Smooth muscle cell (in vitro differentiated cells): ENCODE data around the gene SPNS2. TPM values are rescaled to one million over a fixed set of nuclear protein-coding genes. Genes with fewer than 3 reads are reported as not detected.

Source experiments
- DNase-seq: peaks from one replicate; lab custom pipeline; 2025; ENCODE audit not compliant: unreplicated experiment; lab: John Stamatoyannopoulos, UW
- H2AFZ ChIP-seq: fragments of 200-600 bp; sonication (generic); 2 replicates; pipeline ENCODE4 v1.6.0; 2016; ENCODE audit warnings: antibody characterized with exemption, low read depth, mild to moderate bottlenecking
- H3F3A ChIP-seq: fragments of 200-600 bp; sonication (generic); 2 replicates; pipeline ENCODE4 v1.6.0; 2017; ENCODE audit warnings: antibody characterized with exemption, low read depth
- H3K27ac ChIP-seq: fragments of 200-600 bp; sonication (generic); 2 replicates; pipeline ENCODE4 v1.5.1; 2016; ENCODE audit warnings: low read depth, mild to moderate bottlenecking
- H3K27me3 ChIP-seq: fragments of 200-600 bp; sonication (generic); 2 replicates; pipeline ENCODE4 v1.6.1; 2016; ENCODE audit warnings: low read depth, mild to moderate bottlenecking
- H3K36me3 ChIP-seq: fragments of 200-600 bp; sonication (generic); 2 replicates; pipeline ENCODE4 v1.5.1; 2016; ENCODE audit warnings: low read depth
- H3K4me1 ChIP-seq: fragments of 200-600 bp; sonication (generic); 2 replicates; pipeline ENCODE4 v1.5.1; 2016; ENCODE audit warnings: low read depth
- H3K4me2 ChIP-seq: fragments of 200-600 bp; sonication (generic); 2 replicates; pipeline ENCODE4 v1.6.0; 2016; ENCODE audit warnings: mild to moderate bottlenecking
- H3K4me3 ChIP-seq: fragments of 200-600 bp; sonication (generic); 2 replicates; pipeline ENCODE4 v1.5.1; 2016; ENCODE audit warnings: mild to moderate bottlenecking
- H3K79me2 ChIP-seq: fragments of 200-600 bp; sonication (generic); 2 replicates; pipeline ENCODE4 v1.6.0; 2016; ENCODE audit warnings: low read depth, mild to moderate bottlenecking
- H3K9ac ChIP-seq: fragments of 200-600 bp; sonication (generic); 2 replicates; pipeline ENCODE4 v1.6.0; 2016; ENCODE audit warnings: low read depth
- H3K9me3 ChIP-seq: fragments of 200-600 bp; sonication (generic); replicated peaks from 2 replicates; pipeline ENCODE4 v1.5.1; 2016; ENCODE audit warnings: low read depth
- H4K20me1 ChIP-seq: fragments of 200-600 bp; sonication (generic); 2 replicates; pipeline ENCODE4 v1.6.0; 2016; ENCODE audit warnings: low read depth
- CTCF ChIP-seq: fragments of 200-600 bp; sonication (generic); IDR thresholded peaks from 2 replicates; pipeline ENCODE4 v1.5.1; 2017; ENCODE audit warnings: borderline replicate concordance, mild to moderate bottlenecking, antibody characterized with exemption; ENCODE audit not compliant: insufficient read depth, poor library complexity, severe bottlenecking
- WGBS: methylation state at CpG from one replicate; pipeline ENCODE4 v1.1.7; 2016; ENCODE audit warnings: low lambda C conversion rate; 5-methylcytosine and 5-hydroxymethylcytosine counted together
- polyA plus RNA-seq: library from polyadenylated mRNA; unstranded; fragments of >200 nt; fragmentation: Nextera tagmentation; extraction: Ambion mirVana; gene quantifications from 2 replicates; pipeline ENCODE4 v1.2.1, GENCODE V29; 2016
- total RNA-seq: library from RNA; depleted of rRNA; stranded (reverse); fragments of >200 nt; gene quantifications from 2 replicates; pipeline ENCODE4 v1.2.3, GENCODE V29; 2014

SPNS2 gene
- total and polyA plus RNA-seq, 2 experiments from 2014 or later, result 5.1 to 16.5 TPM

DNA sequence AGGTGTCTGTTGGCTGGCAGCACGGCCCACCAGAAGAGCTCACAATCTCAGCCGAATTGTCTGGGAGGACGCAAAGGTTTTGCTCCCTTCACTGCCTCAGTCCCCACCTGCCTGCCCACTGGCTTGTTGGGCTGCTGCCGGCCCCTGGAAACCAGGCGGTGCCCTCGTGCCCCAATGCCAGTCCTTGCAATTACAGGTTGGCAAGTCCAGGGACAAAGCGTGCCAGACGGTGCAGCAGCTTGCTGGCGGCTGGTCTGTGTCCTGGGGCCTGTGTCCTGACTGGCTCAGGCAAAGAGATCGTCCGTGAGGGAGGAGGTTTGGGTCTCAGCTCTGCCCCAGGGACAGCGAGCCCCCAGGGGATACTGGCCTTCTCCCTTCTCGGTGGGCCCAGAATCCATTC, 24.6 kb upstream of the SPNS2 start:
- no peak overlapping the region for H3K27ac ChIP-seq
- H3K4me1 ChIP-seq, result peaks cover 14% of the 10 kb centered on the region
- H3K4me3 ChIP-seq, result no peak overlapping the region
- no peak for TF ChIP-seq CTCF
- no peak overlapping the region for H2AFZ ChIP-seq
- H4K20me1 ChIP-seq, result no peaks in the 10 kb centered on the region
- WGBS, result 90% methylated on average over 13 of the region's 13 CpGs
- DNase-seq, result no peak
- no peak overlapping the region for H3K9ac ChIP-seq
- no peaks in the 10 kb centered on the region for H3K79me2 ChIP-seq
- H3K27me3 ChIP-seq, result no peaks in the 10 kb centered on the region
- no peak overlapping the region for H3K4me2 ChIP-seq
- no peaks in the 10 kb centered on the region for H3K36me3 ChIP-seq
- no peaks in the 10 kb centered on the region for H3F3A ChIP-seq
- H3K9me3 ChIP-seq, result no peaks in the 10 kb centered on the region

DNA sequence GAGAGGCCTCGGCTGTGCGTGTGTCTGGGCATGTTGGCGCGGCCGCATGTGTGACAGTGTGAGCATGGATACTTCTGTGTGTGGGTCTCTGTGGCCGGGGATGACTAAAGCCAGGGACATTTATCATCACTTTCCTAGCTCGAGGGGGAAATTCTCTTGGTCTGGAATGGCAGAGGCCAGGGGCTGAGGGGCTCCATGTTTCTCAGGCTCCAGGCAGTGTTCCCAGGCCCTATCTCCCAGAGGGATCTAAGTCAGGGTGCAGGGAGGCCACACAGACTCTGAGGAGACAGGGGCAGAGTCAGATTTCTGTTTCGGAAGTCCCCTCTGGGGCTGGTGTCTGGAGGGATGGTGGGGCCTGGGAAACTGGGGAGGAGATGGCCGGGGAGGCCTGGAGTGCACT, 23.7 kb upstream of the SPNS2 start:
- Histone ChIP-seq H3K4me2 (peak overlapping the region; percentile 17), H3K79me2 (no peaks in the 10 kb centered on the region), H3K27me3 (no peaks in the 10 kb centered on the region), H2AFZ (no peak overlapping the region), H3F3A (no peaks in the 10 kb centered on the region), H3K4me3 (no peak overlapping the region), H3K9me3 (no peaks in the 10 kb centered on the region), H4K20me1 (no peaks in the 10 kb centered on the region), H3K36me3 (no peaks in the 10 kb centered on the region), H3K9ac (no peak overlapping the region), H3K27ac (peak overlapping the region; percentile 52), H3K4me1 (peaks cover 14% of the 10 kb centered on the region)
- no peak for TF ChIP-seq CTCF
- WGBS, result 51% methylated on average over 9 of the region's 9 CpGs
- DNase-seq, result no peak

- no peak for TF ChIP-seq CTCF
- 74% methylated on average over 7 of the region's 7 CpGs for WGBS
Measured at GRCh38 chr17:4475463-4475862, 23.2 kb upstream of the SPNS2 start.

DNA sequence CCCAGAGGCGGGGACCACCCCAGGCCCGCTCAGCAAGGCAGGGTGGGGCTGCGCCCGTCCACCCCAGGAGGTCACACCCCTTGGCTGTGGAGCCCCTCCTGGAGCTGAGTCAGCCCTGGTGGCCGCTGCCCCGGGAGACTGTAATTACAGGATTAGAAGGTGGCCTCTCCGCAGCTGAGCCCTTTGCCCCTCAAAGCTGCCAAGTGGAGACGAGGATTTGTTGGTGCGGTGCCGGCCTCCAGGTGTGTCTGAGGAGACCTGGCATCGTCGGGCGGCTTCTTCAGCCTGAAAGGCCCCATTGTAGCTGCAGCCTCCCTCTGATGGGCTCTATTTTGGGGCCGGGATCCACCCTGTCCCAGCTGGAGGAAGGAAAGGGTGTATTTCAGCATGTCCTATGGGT, 22.7 kb upstream of the SPNS2 start:
- TF ChIP-seq CTCF, result no peak
- no peaks in the 10 kb centered on the region for H3K9me3 ChIP-seq
- no peaks in the 10 kb centered on the region for H3K36me3 ChIP-seq
- no peaks in the 10 kb centered on the region for H4K20me1 ChIP-seq
- H3K27ac ChIP-seq, result peak overlapping the region; percentile 52
- no peak overlapping the region for H3K4me2 ChIP-seq
- no peaks in the 10 kb centered on the region for H3F3A ChIP-seq
- DNase-seq, result no peak
- H3K4me3 ChIP-seq, result no peak overlapping the region
- no peak overlapping the region for H2AFZ ChIP-seq
- 72% methylated on average over 14 of the region's 14 CpGs for WGBS
- H3K79me2 ChIP-seq, result no peaks in the 10 kb centered on the region
- no peak overlapping the region for H3K9ac ChIP-seq
- no peaks in the 10 kb centered on the region for H3K27me3 ChIP-seq
- H3K4me1 ChIP-seq, result peaks cover 14% of the 10 kb centered on the region

More at GRCh38 chr17:4475463-4475862, 23.2 kb upstream of the SPNS2 start:
- Histone ChIP-seq H3F3A (no peaks in the 10 kb centered on the region), H3K27ac (peak overlapping the region; percentile 52), H3K4me2 (peak overlapping the region; percentile 17), H3K4me3 (no peak overlapping the region), H3K4me1 (peaks cover 14% of the 10 kb centered on the region), H4K20me1 (no peaks in the 10 kb centered on the region), H3K27me3 (no peaks in the 10 kb centered on the region), H3K36me3 (no peaks in the 10 kb centered on the region), H3K9me3 (no peaks in the 10 kb centered on the region), H3K9ac (no peak overlapping the region), H3K79me2 (no peaks in the 10 kb centered on the region), H2AFZ (no peak overlapping the region)
- DNase-seq, result no peak
